ENCODE data around the gene ZSWIM3. TPM values are rescaled to one million over a fixed set of nuclear protein-coding genes. Genes with fewer than 3 reads are reported as not detected.

Gene ZSWIM3
- total and polyA plus RNA-seq, 2 of the 13 experiments (the other 11 are each of a cell fraction or from before 2014, with no cell fraction given), result 5.2 to 5.8 TPM

- TF ChIP-seq ELF1 (CRISPR knock-in tag; IDR thresholded peaks at IDR 0.05) (peak; percentile 44; the same call in 1 of the 2 replicates), ZNF790 (CRISPR knock-in tag; IDR thresholded peaks at IDR 0.05; ENCODE audit: borderline replicate concordance) (0 out of 2 replicates have a peak, but pooled peaks have one; percentile 9), ZNF253 (CRISPR knock-in tag; IDR thresholded peaks at IDR 0.05; ENCODE audit: borderline replicate concordance) (no peak), CHD4 (IDR thresholded peaks at IDR 0.05; ENCODE audit: borderline replicate concordance, low read length) (no peak), HOXD1 (CRISPR knock-in tag; IDR thresholded peaks at IDR 0.05) (peak; percentile 29; the same call in 1 of the 2 replicates), PRDM10 (CRISPR knock-in tag; IDR thresholded peaks at IDR 0.05; ENCODE audit: low read depth) (0 out of 2 replicates have a peak, but pooled peaks have one; percentile 14), ZNF234 (CRISPR knock-in tag; conservative IDR thresholded peaks at IDR 0.05) (0 out of 2 replicates have a peak, but pooled peaks have one; percentile 0), TCF7 (IDR thresholded peaks at IDR 0.05; ENCODE audit: low read depth) (no peak), SALL2 (CRISPR knock-in tag; IDR thresholded peaks at IDR 0.05) (0 out of 2 replicates have a peak, but pooled peaks have one; percentile 1), ETS1 (CRISPR knock-in tag; IDR thresholded peaks at IDR 0.05) (peak; percentile 68; the same call in 1 of the 2 replicates), ZNF17 (CRISPR knock-in tag; IDR thresholded peaks at IDR 0.05) (peak; percentile 88; the same call in 1 of the 2 replicates), YEATS2 (CRISPR knock-in tag; IDR thresholded peaks at IDR 0.05; ENCODE audit: borderline replicate concordance) (peak; percentile 12; the same call in 1 of the 2 replicates), THAP11 (CRISPR knock-in tag; IDR thresholded peaks at IDR 0.05) (0 out of 2 replicates have a peak, but pooled peaks have one; percentile 10), ZNF160 (CRISPR knock-in tag; IDR thresholded peaks at IDR 0.05) (0 out of 2 replicates have a peak, but pooled peaks have one; percentile 36), NAIF1 (CRISPR knock-in tag; IDR thresholded peaks at IDR 0.05; ENCODE audit: borderline replicate concordance) (0 out of 2 replicates have a peak, but pooled peaks have one; percentile 55)
- TF ChIP-seq, protein P1, sequence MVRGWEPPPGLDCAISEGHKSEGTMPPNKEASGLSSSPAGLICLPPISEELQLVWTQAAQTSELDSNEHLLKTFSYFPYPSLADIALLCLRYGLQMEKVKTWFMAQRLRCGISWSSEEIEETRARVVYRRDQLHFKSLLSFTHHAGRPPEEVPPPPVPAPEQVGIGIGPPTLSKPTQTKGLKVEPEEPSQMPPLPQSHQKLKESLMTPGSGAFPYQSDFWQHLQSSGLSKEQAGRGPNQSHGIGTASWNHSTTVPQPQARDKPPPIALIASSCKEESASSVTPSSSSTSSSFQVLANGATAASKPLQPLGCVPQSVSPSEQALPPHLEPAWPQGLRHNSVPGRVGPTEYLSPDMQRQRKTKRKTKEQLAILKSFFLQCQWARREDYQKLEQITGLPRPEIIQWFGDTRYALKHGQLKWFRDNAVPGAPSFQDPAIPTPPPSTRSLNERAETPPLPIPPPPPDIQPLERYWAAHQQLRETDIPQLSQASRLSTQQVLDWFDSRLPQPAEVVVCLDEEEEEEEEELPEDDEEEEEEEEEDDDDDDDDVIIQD (CRISPR knock-in tag; IDR thresholded peaks at IDR 0.05; ENCODE audit: low read depth), result 0 out of 2 replicates have a peak, but pooled peaks have one; percentile 34
- TF ChIP-seq, protein P2, sequence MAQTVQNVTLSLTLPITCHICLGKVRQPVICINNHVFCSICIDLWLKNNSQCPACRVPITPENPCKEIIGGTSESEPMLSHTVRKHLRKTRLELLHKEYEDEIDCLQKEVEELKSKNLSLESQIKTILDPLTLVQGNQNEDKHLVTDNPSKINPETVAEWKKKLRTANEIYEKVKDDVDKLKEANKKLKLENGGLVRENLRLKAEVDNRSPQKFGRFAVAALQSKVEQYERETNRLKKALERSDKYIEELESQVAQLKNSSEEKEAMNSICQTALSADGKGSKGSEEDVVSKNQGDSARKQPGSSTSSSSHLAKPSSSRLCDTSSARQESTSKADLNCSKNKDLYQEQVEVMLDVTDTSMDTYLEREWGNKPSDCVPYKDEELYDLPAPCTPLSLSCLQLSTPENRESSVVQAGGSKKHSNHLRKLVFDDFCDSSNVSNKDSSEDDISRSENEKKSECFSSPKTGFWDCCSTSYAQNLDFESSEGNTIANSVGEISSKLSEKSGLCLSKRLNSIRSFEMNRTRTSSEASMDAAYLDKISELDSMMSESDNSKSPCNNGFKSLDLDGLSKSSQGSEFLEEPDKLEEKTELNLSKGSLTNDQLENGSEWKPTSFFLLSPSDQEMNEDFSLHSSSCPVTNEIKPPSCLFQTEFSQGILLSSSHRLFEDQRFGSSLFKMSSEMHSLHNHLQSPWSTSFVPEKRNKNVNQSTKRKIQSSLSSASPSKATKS (CRISPR knock-in tag; IDR thresholded peaks at IDR 0.05), result 0 out of 2 replicates have a peak, but pooled peaks have one; percentile 68
- TF ChIP-seq, protein P3, sequence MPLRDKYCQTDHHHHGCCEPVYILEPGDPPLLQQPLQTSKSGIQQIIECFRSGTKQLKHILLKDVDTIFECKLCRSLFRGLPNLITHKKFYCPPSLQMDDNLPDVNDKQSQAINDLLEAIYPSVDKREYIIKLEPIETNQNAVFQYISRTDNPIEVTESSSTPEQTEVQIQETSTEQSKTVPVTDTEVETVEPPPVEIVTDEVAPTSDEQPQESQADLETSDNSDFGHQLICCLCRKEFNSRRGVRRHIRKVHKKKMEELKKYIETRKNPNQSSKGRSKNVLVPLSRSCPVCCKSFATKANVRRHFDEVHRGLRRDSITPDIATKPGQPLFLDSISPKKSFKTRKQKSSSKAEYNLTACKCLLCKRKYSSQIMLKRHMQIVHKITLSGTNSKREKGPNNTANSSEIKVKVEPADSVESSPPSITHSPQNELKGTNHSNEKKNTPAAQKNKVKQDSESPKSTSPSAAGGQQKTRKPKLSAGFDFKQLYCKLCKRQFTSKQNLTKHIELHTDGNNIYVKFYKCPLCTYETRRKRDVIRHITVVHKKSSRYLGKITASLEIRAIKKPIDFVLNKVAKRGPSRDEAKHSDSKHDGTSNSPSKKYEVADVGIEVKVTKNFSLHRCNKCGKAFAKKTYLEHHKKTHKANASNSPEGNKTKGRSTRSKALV (CRISPR knock-in tag; IDR thresholded peaks at IDR 0.05), result 0 out of 2 replicates have a peak, but pooled peaks have one; percentile 37
These were observed 60.8 kb downstream of the ZSWIM3 start (continued) for GRCh38 chr20:45918182-45918737.

Data from HepG2 (cell line).